Endodermal cell (in vitro differentiated cells): ENCODE measurements around the gene CSF3. TPM values are rescaled to one million over a fixed set of nuclear protein-coding genes. Genes with fewer than 3 reads are reported as not detected.

Experiments used
- DNase-seq: peaks from one replicate; pipeline ENCODE4 v3.0.0-alpha.2; 2017
- H3K27ac ChIP-seq: 2 replicates; pipeline ENCODE4 v1.5.1; 2013; ENCODE audit warnings: mild to moderate bottlenecking, low read depth, low read length, moderate library complexity
- H3K27me3 ChIP-seq: 2 replicates; pipeline ENCODE4 v1.6.1; 2013; ENCODE audit warnings: mild to moderate bottlenecking, low read length, moderate library complexity; ENCODE audit not compliant: insufficient read depth, control insufficient read depth, poor library complexity, severe bottlenecking
- H3K36me3 ChIP-seq: 2 replicates; pipeline ENCODE4 v1.7.0; 2013; ENCODE audit warnings: mild to moderate bottlenecking, low read length, moderate library complexity; ENCODE audit not compliant: control insufficient read depth, insufficient read depth
- H3K4me1 ChIP-seq: one replicate; pipeline ENCODE4 v1.7.0; 2013; ENCODE audit warnings: low read length; ENCODE audit not compliant: control insufficient read depth, insufficient read depth
- H3K4me3 ChIP-seq: 2 replicates; pipeline ENCODE4 v1.5.1; 2013; ENCODE audit warnings: mild to moderate bottlenecking, low read length, moderate library complexity
- H3K9ac ChIP-seq: 2 replicates; pipeline ENCODE4 v1.6.1; 2013; ENCODE audit warnings: mild to moderate bottlenecking, low read length, moderate library complexity; ENCODE audit not compliant: poor library complexity, severe bottlenecking; ENCODE audit errors: extremely low read depth
- H3K9me3 ChIP-seq: 2 replicates; pipeline ENCODE4 v1.6.1; 2013; ENCODE audit warnings: mild to moderate bottlenecking, low read length, moderate library complexity; ENCODE audit not compliant: control insufficient read depth
- H3K27ac Mint-ChIP-seq: 2 replicates; pipeline ENCODE4 v1.8.0; 2020; ENCODE audit warnings: mixed read lengths
- H3K27me3 Mint-ChIP-seq: 2 replicates; pipeline ENCODE4 v1.8.0; 2021; ENCODE audit warnings: mild to moderate bottlenecking, mixed read lengths; ENCODE audit not compliant: insufficient read depth
- H3K36me3 Mint-ChIP-seq: 2 replicates; pipeline ENCODE4 v1.8.0; 2020; ENCODE audit warnings: low read depth, mixed read lengths
- H3K4me1 Mint-ChIP-seq: 2 replicates; pipeline ENCODE4 v1.8.0; 2020; ENCODE audit warnings: mixed read lengths
- H3K4me3 Mint-ChIP-seq: 2 replicates; pipeline ENCODE4 v1.8.0; 2020; ENCODE audit warnings: mild to moderate bottlenecking, moderate library complexity, mixed read lengths
- H3K9me3 Mint-ChIP-seq: 2 replicates; pipeline ENCODE4 v1.8.0; 2020; ENCODE audit warnings: mild to moderate bottlenecking, mixed read lengths
- CTCF ChIP-seq: fragments of 200-600 bp; sonication (generic); conservative IDR thresholded peaks from 2 replicates; pipeline ENCODE4 v1.5.0; 2021; ENCODE audit warnings: antibody characterized with exemption, mild to moderate bottlenecking
- WGBS, 2 experiments: methylation state at CpG; one replicate each; pipeline versions ENCODE4 v1.1.5 to v1.1.7; 2013; ENCODE audit warnings: missing lambda C conversion rate in 2 of 2, mixed read lengths in 1 of 2; ENCODE audit not compliant: insufficient coverage in 1 of 2, insufficient read length in 1 of 2; 5-methylcytosine and 5-hydroxymethylcytosine counted together
- total RNA-seq, 2 donors: library from RNA; stranded (reverse); fragmentation: NEBNext Ultra II Directional in 1 of 2; extraction: Animal tissue kit (Norgen Biotek cat#: 25700) in 1 of 2; gene quantifications; 2 replicates in 1 of 2; 3 replicates in 1 of 2; pipeline ENCODE4 v1.2.1, GENCODE V29; 2021

Gene CSF3
- total RNA-seq, 2 donors from 2014 or later, result not detected

DNA sequence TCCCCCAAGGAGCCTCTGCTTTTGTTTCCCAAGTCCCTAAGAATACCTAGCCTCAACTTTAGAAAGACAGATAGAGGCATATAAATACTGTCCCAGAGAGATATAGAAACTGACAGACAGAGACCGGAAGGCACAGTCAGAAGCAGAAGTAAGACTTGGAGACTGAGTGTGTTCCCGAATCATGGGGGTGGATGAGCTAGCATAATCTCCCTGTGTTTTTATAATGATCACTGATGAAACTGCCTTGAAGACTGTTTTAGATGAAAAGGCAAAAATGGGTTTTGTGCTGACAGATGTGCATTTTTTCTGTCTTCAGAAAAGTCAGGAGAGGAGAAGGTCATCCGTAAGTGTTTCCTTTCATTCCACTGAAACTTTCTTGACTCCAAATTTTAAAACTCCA, 43.0 kb upstream of the CSF3 start:
- H3K4me1 ChIP-seq, result peaks cover 5% of the 10 kb centered on the region

DNA sequence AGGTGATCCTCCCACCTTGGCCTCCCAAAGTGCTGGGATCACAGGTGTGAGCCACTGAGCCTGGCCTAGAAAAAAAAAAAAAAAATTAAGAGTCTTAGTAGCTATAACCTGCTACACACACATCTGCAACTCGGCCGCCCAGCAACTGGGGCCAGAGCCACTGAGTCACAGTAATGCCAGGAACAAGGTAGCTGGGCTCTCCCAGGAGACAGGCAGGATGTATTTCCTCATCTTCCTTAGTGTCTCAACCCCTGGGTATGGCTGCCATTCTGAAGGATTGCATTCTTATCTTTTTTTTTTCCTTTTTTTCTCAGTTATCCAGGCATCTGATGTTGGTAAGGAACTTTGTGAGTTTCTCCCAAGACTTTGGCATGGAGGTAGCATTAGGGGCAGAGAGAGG, 41.7 kb upstream of the CSF3 start:
- no peak for TF ChIP-seq CTCF
- Mint-ChIP-seq H3K4me1 (peaks cover 6% of the 10 kb centered on the region), H3K27ac (no peak overlapping the region), H3K4me3 (no peak overlapping the region), H3K9me3 (no peaks in the 10 kb centered on the region), H3K36me3 (no peaks in the 10 kb centered on the region), H3K27me3 (peaks cover 29% of the 10 kb centered on the region)
- H3K4me3 ChIP-seq, result no peak overlapping the region
- no peaks in the 10 kb centered on the region for H3K36me3 ChIP-seq
- H3K27ac ChIP-seq, result no peak overlapping the region
- 93% methylated on average over 2 of the region's 2 CpGs; no CpG with 5 or more reads in 1 of the 2 experiments for WGBS, 2 experiments
- no peak overlapping the region for H3K9ac ChIP-seq
- H3K27me3 ChIP-seq, result peaks cover 7% of the 10 kb centered on the region
- DNase-seq, result no peak
- peaks cover 5% of the 10 kb centered on the region for H3K4me1 ChIP-seq
- H3K9me3 ChIP-seq, result no peaks in the 10 kb centered on the region

More for the DNA sequence above, 43.0 kb upstream of the CSF3 start:
- Histone ChIP-seq H3K9me3 (no peaks in the 10 kb centered on the region), H3K9ac (no peak overlapping the region), H3K36me3 (no peaks in the 10 kb centered on the region), H3K4me3 (no peak overlapping the region), H3K27me3 (peaks cover 7% of the 10 kb centered on the region), H3K27ac (no peak overlapping the region)
- DNase-seq, result no peak
- peaks cover 6% of the 10 kb centered on the region for H3K4me1 Mint-ChIP-seq
- no peaks in the 10 kb centered on the region for H3K9me3 Mint-ChIP-seq
- TF ChIP-seq CTCF, result no peak
- H3K27me3 Mint-ChIP-seq, result peaks cover 29% of the 10 kb centered on the region
- no peak overlapping the region for H3K4me3 Mint-ChIP-seq
- H3K36me3 Mint-ChIP-seq, result no peaks in the 10 kb centered on the region
- 64 to 78% methylated on average over 3 of the region's 3 CpGs for WGBS, 2 experiments
- H3K27ac Mint-ChIP-seq, result no peak overlapping the region

DNA sequence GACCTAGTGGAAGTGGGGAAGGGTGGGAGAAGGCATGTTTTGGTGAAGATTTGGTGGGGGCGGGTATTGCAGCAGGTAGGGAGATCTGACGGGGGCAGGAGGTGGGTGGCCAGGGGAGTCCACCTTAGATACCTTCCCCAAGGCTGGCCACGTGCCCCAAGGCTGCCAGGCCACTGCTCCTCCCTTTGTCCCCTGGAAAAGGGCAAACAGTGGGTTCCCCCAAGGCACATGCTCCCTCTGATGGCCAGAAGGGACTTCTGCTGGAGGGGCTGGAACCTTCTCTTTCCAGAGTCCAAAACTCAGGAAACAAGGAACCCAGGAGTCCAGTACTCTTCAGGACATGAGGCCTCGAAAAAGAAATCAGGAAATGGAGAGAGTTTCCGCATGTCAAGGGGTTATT, 40.8 kb upstream of the CSF3 start:
- Histone ChIP-seq H3K27ac (no peak overlapping the region), H3K4me1 (peaks cover 5% of the 10 kb centered on the region), H3K4me3 (no peak overlapping the region), H3K27me3 (peaks cover 7% of the 10 kb centered on the region), H3K9me3 (no peaks in the 10 kb centered on the region), H3K36me3 (no peaks in the 10 kb centered on the region), H3K9ac (no peak overlapping the region)
- Mint-ChIP-seq H3K4me1 (peaks cover 11% of the 10 kb centered on the region), H3K27me3 (peaks cover 31% of the 10 kb centered on the region), H3K4me3 (no peak overlapping the region), H3K36me3 (no peaks in the 10 kb centered on the region), H3K9me3 (no peaks in the 10 kb centered on the region), H3K27ac (peak overlapping the region; percentile 65)
- WGBS, 2 experiments, result 92 to 93% methylated on average over 3 to 5 of the region's 5 CpGs
- TF ChIP-seq CTCF, result peak; percentile 20
- no peak for DNase-seq
